ENCODE measurements around the gene FAM114A1.
A peak's percentile ranks its signal among the peaks of the same experiment; 100 is the strongest.

FAM114A1 gene

GRCh38 chr4:38944440-38944839 is 76.8 kb downstream of the FAM114A1 start:
- Histone ChIP-seq H3K27ac (replicated peaks) (no peak overlapping the region), H3K4me3 (replicated peaks; ENCODE audit: insufficient read depth, low read length) (no peak overlapping the region), H3K27me3 (ENCODE audit: insufficient read depth, poor library complexity, severe bottlenecking) (no peaks in the 10 kb centered on the region)
- TF ChIP-seq CTCF (IDR thresholded peaks at IDR 0.05; ENCODE audit: insufficient read depth, low read length) (no peak), POLR2AphosphoS5 (IDR thresholded peaks at IDR 0.05; ENCODE audit: low read depth) (no peak), GABPA (IDR thresholded peaks at IDR 0.05; ENCODE audit: low read depth) (no peak)
- no peak for DNase-seq (ENCODE audit: low read depth in 1 of 2, low spot score in 1 of 2)

GRCh38 chr4:38946919-38947318 is 79.3 kb downstream of the FAM114A1 start:
- TF ChIP-seq GABPA (IDR thresholded peaks at IDR 0.05; ENCODE audit: low read depth) (no peak), SPI1 (IDR thresholded peaks at IDR 0.05; ENCODE audit: borderline replicate concordance, low read depth) (no peak), CTCF (IDR thresholded peaks at IDR 0.05; ENCODE audit: insufficient read depth, low read length) (no peak), REST (IDR thresholded peaks at IDR 0.05; ENCODE audit: insufficient replicate concordance, low read depth) (no peak), POLR2AphosphoS5 (IDR thresholded peaks at IDR 0.05; ENCODE audit: low read depth) (no peak)
- H3K4me3 ChIP-seq (replicated peaks; ENCODE audit: insufficient read depth, low read length), result no peak overlapping the region
- no peaks in the 10 kb centered on the region for H3K27me3 ChIP-seq (ENCODE audit: insufficient read depth, poor library complexity, severe bottlenecking)
- DNase-seq (ENCODE audit: low read depth in 1 of 2, low spot score in 1 of 2), result peak in 1 of 2 experiments; percentile 12
- no peak overlapping the region for H3K27ac ChIP-seq (replicated peaks)

GRCh38 chr4:38948551-38948950 is 80.9 kb downstream of the FAM114A1 start:
- DNase-seq (ENCODE audit: low read depth in 1 of 2, low spot score in 1 of 2), result no peak
- H3K27me3 ChIP-seq (ENCODE audit: insufficient read depth, poor library complexity, severe bottlenecking), result no peaks in the 10 kb centered on the region
- TF ChIP-seq REST (IDR thresholded peaks at IDR 0.05; ENCODE audit: insufficient replicate concordance, low read depth) (no peak), GABPA (IDR thresholded peaks at IDR 0.05; ENCODE audit: low read depth) (no peak), SPI1 (IDR thresholded peaks at IDR 0.05; ENCODE audit: borderline replicate concordance, low read depth) (no peak), POLR2AphosphoS5 (IDR thresholded peaks at IDR 0.05; ENCODE audit: low read depth) (no peak), CTCF (IDR thresholded peaks at IDR 0.05; ENCODE audit: insufficient read depth, low read length) (no peak)
- no peak overlapping the region for H3K4me3 ChIP-seq (replicated peaks; ENCODE audit: insufficient read depth, low read length)
- no peak overlapping the region for H3K27ac ChIP-seq (replicated peaks)

GRCh38 chr4:38949411-38950051 is 81.9 kb downstream of the FAM114A1 start:
- H3K27ac ChIP-seq (replicated peaks), result no peak overlapping the region
- no peak for TF ChIP-seq REST (IDR thresholded peaks at IDR 0.05; ENCODE audit: insufficient replicate concordance, low read depth)
- no peak for TF ChIP-seq CTCF (IDR thresholded peaks at IDR 0.05; ENCODE audit: insufficient read depth, low read length)
- TF ChIP-seq GABPA (IDR thresholded peaks at IDR 0.05; ENCODE audit: low read depth), result no peak
- TF ChIP-seq POLR2AphosphoS5 (IDR thresholded peaks at IDR 0.05; ENCODE audit: low read depth), result no peak
- TF ChIP-seq SPI1 (IDR thresholded peaks at IDR 0.05; ENCODE audit: borderline replicate concordance, low read depth), result no peak
- H3K27me3 ChIP-seq (ENCODE audit: insufficient read depth, poor library complexity, severe bottlenecking), result no peaks in the 10 kb centered on the region
- H3K4me3 ChIP-seq (replicated peaks; ENCODE audit: insufficient read depth, low read length), result no peak overlapping the region
- DNase-seq (ENCODE audit: low read depth in 1 of 2, low spot score in 1 of 2), result no peak
